AG09309 (cell line): ENCODE results near the gene HOXB8.

Experiments
- DNase-seq: peaks from one replicate; pipeline ENCODE4 v3.0.0-alpha.2; 2010; ENCODE audit warnings: low read depth
- H3K4me3 ChIP-seq: 2 replicates; pipeline ENCODE4 v1.5.1; 2011; ENCODE audit warnings: mild to moderate bottlenecking, low read depth, low read length, moderate library complexity; ENCODE audit not compliant: control insufficient read depth
- TF ChIP-seq, protein P1 (sequence below): IDR thresholded peaks from 2 replicates; pipeline ENCODE4 v1.5.1; 2011; ENCODE audit warnings: mild to moderate bottlenecking, low read depth, low read length, inconsistent platforms; ENCODE audit not compliant: insufficient read depth, control insufficient read depth; ENCODE audit errors: missing control alignments

The HOXB8 gene

DNA sequence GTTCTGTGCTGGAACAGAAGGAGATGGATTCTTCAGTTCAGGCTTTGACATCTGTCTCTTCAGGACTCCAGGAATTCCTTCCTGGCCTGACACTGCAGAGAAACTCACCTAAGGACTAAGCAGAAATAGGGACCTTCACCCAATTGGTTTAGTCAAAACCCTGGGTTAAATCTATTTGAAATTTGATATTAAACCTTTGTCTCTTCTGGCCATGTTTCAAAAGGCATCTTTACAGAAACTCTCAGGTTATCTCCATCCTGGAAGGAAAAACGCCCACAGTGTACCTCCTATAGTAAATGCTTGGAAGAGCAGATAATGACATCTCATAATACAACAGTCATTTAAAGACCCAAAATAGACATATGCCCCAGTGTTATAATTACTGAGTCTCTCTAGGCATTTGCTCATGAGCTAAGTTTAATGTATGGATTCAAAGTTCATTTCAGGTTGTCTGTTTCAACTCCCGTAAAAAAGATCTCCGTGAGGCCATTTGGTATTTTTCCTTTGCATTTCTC is 31.3 kb downstream of the HOXB8 start:
- TF ChIP-seq, protein P1, sequence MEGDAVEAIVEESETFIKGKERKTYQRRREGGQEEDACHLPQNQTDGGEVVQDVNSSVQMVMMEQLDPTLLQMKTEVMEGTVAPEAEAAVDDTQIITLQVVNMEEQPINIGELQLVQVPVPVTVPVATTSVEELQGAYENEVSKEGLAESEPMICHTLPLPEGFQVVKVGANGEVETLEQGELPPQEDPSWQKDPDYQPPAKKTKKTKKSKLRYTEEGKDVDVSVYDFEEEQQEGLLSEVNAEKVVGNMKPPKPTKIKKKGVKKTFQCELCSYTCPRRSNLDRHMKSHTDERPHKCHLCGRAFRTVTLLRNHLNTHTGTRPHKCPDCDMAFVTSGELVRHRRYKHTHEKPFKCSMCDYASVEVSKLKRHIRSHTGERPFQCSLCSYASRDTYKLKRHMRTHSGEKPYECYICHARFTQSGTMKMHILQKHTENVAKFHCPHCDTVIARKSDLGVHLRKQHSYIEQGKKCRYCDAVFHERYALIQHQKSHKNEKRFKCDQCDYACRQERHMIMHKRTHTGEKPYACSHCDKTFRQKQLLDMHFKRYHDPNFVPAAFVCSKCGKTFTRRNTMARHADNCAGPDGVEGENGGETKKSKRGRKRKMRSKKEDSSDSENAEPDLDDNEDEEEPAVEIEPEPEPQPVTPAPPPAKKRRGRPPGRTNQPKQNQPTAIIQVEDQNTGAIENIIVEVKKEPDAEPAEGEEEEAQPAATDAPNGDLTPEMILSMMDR, result no peak
- no peak for DNase-seq
- H3K4me3 ChIP-seq, result no peak overlapping the region

DNA sequence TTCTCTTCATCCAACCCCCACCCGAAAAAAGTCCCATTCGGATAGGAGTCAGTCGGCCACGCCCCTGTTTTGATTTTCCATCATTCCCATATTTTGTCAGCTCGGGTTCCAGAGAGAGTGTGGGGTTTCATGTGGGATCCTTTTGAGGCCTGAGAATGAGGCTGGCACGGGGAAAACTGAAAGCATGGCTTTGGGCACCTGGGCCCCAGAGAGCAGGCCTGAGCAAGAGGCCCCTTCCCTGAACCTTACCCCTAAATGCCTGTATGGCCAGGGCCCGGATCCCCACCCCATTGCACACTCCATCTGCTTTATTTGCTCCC is 32.4 kb downstream of the HOXB8 start:
- TF ChIP-seq, protein P1, result no peak
- DNase-seq, result no peak
- H3K4me3 ChIP-seq, result no peak overlapping the region

DNA sequence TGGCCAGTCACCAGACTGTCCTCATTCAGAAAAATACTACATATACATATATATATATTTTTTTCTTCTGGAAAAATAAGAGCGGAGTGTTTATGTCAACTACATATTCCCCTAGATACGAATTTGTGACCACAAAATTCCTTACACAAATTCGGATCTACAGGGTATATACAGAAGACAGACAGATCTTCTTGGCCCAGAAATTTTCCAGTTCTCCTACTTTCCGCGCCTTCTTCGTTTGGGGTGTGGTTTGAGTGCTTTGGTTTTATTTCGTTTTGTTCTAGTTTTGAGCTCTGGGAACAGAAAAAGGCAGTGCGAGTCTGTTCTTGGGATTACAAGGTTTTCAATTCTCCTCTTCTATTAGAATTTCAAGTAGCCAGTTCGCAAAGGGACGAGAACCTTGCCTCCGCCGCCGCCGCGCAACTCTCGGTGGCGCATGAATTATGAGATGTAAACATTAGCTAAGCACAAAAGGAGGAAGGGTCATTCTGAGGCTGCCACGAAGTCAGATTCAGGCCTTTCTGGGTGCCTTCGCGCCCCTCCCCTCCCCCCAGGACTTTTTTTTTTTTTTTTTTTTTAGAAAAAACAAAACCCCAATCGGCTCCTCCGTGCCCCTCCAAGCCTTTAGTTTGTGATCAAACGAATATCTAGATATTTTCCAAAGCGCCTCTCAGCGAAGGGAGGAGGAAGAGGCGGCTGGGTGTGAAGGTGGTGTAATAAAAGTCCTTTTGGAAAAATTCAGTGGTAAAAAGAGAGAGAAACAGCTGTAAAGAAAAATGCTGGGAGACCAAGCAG is 35.1 kb downstream of the HOXB8 start:
- no peak overlapping the region for H3K4me3 ChIP-seq
- no peak for DNase-seq
- TF ChIP-seq, protein P1, result no peak

DNA sequence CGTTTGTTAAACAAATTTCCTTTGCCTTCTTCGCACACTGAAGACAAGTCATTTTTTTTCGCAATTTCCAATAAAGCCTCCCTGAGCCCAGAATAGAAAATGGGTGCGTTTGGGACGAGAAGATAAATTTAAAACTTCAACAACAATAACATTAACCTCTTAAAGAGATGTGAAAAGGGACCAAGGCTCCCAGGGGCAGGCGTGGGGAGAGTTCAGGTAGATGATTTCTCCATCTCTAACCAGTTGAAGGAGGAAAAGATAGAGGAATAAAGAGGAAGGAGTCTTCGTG is 35.7 kb downstream of the HOXB8 start:
- TF ChIP-seq, protein P1, result no peak
- H3K4me3 ChIP-seq, result no peak overlapping the region

DNA sequence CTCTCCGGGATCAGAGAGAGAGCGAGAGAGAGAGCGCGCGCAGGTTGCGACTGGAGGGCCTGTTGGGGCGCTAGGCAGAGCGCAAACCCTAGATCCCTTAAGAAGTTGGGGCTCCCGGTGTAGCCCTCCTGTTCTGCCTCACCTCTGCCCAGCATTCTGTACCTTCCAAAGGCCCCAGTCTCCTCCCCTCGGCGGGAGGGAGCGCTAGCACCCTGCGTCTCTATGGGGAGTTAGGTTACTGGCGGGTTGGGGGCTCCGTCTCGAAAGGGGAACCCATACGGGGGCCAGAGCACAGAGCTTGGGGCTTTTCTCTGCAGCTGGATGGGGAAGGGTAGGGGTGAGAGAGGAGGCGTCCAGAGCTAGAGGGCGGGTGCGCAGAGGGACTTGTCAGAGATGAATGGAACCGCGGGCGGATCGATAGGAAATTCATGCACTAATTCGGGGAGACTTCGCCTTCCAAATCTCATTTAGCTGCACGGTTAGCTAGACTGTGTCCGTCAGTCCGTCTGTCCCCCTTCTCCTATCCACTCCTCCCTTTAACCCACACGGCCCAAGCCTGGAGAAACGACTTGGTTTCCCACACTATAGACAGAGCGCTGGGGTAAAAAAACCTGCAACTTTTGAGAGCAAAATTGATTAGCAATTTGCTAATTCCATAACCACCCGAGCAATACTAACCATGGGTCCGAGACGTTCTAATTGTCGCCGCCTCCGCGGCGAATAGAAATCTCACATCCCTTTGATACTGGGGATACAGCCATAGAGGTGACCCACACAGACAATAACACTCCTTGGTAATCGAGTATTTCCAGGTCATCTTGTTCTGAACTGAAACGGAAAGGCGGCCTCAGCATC is 36.2 kb downstream of the HOXB8 start:
- DNase-seq, result no peak
- no peak overlapping the region for H3K4me3 ChIP-seq
- TF ChIP-seq, protein P1, result no peak

More for the DNA sequence above, 35.7 kb downstream of the HOXB8 start:
- no peak for DNase-seq

DNA sequence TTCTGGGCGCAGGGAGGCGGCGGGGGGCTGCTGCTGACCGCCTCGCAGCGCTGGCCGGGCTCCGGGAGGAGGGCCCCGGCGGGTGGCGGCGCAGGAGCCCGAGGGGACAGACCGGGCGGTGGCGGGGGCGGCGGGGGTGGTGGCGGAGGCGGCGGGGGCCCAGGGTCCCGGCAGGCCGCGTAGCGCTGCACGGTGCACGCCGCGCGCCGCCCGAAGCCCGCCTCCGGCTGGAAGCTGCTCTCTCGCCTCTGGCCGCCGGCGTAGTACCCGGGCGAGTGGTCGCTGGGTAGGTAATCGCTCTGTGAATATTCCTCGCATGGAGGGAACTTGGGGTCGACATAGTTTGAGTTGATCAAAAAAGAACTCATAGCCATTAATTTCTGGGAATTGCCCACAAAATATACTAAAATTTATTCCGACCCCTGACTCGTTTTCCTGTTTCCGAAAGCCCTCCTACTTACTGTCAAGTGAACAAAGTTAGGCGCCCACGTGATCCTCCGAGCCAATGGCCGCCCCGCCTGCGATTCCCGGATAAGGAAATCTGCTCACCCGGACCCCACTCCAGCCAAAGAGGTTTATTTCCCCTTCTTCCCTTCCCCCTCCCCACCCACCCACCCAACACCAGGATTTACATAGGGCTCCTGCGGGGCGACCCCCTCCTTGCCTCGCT is 37.0 kb downstream of the HOXB8 start, which contains the start of gene HOXB4:
Gene HOXB4 (minus strand): TSS at position 405 of the 670 bp plus-strand sequence. CDS start 31 bp downstream, at position 374.
- TF ChIP-seq, protein P1, result no peak
- DNase-seq, result no peak
- no peak within 1 kb of the TSS for H3K4me3 ChIP-seq
